Panc1 (cell line): ENCODE measurements around the gene PKD1. TPM values are rescaled to one million over a fixed set of nuclear protein-coding genes. Genes with fewer than 3 reads are reported as not detected.

ENCODE experiments used
- ATAC-seq: fragments of 200-7000 bp; cut with Tn5 transposase; 2 replicates; pipeline ENCODE4 v1.9.1; 2020; ENCODE audit warnings: mild to moderate bottlenecking, moderate library complexity
- BruUV-seq: library from RNA; stranded (reverse); fragments of 400-500 nt; replicated peaks from 2 replicates; lab custom pipeline; 2021; lab: Mats Ljungman, UMichigan
- CTCF ChIA-PET: fragments of 300-600 bp; sonication (Branson Sonifier 250); formaldehyde crosslinking; loops from one replicate; lab custom pipeline; 2022; ENCODE audit warnings: antibody characterized with exemption; lab: Charles Lee
- POLR2A ChIA-PET: fragments of 300-600 bp; sonication (Branson Sonifier 250); formaldehyde crosslinking; loops from one replicate; lab custom pipeline; 2022; ENCODE audit warnings: antibody characterized with exemption; lab: Charles Lee
- DNase-seq: peaks from one replicate; pipeline ENCODE4 v3.0.0-alpha.2; 2010; ENCODE audit warnings: low read depth, low spot score
- H3K27ac ChIP-seq: 2 replicates; pipeline ENCODE4 v1.5.1; 2011; ENCODE audit warnings: mild to moderate bottlenecking, low read length, inconsistent platforms
- H3K27me3 ChIP-seq: fragments of 200-500 bp; sonication (Bioruptor generic); 2 replicates; pipeline ENCODE4 v1.6.0; 2014; ENCODE audit warnings: low read length, inconsistent platforms; ENCODE audit not compliant: control insufficient read depth, insufficient read depth
- H3K36me3 ChIP-seq: fragments of 200-500 bp; sonication (Bioruptor generic); 2 replicates; pipeline ENCODE4 v1.5.1; 2014; ENCODE audit warnings: inconsistent platforms, mild to moderate bottlenecking, low read length, moderate library complexity; ENCODE audit not compliant: control insufficient read depth, insufficient read depth
- H3K4me1 ChIP-seq: 2 replicates; pipeline ENCODE4 v1.5.1; 2011; ENCODE audit warnings: inconsistent platforms, mild to moderate bottlenecking, low read length, moderate library complexity; ENCODE audit not compliant: control insufficient read depth, insufficient read depth
- H3K4me3 ChIP-seq, 2 experiments: 2 replicates each; pipeline ENCODE4 v1.5.1; 2011 to 2012; ENCODE audit warnings: low read depth in 2 of 2, low read length in 2 of 2, mild to moderate bottlenecking in 2 of 2, inconsistent platforms in 1 of 2, moderate library complexity in 1 of 2
- H3K9me3 ChIP-seq: fragments of 200-500 bp; sonication (Bioruptor generic); 2 replicates; pipeline ENCODE4 v1.5.1; 2014; ENCODE audit warnings: low read depth, mild to moderate bottlenecking, inconsistent platforms, low read length, moderate library complexity; ENCODE audit not compliant: control insufficient read depth, insufficient read depth
- POLR2AphosphoS5 ChIP-seq: IDR thresholded peaks from 2 replicates; pipeline ENCODE4 v1.6.1; 2012; ENCODE audit warnings: mild to moderate bottlenecking, low read depth, low read length, moderate library complexity
- SIN3A ChIP-seq: IDR thresholded peaks from 2 replicates; pipeline ENCODE4 v1.6.1; 2012; ENCODE audit warnings: low read depth, mild to moderate bottlenecking, low read length, moderate library complexity, borderline replicate concordance; ENCODE audit not compliant: insufficient read depth
- TCF7L2 ChIP-seq: IDR thresholded peaks from 2 replicates; pipeline ENCODE4 v1.6.1; 2011; ENCODE audit warnings: mild to moderate bottlenecking, low read depth, low read length, inconsistent platforms
- in situ Hi-C: cut with HindIII; loops from 2 replicates; pipeline ENCODE4 v1.10.0; 2016; ENCODE audit warnings: low sequenced_read_pairs, low pct_unique_long_range_greater_than_20kb
- intact Hi-C: fragments of 100-400 bp; cut with micrococcal nuclease; formaldehyde crosslinking; loops from one replicate; pipeline ENCODE4 v1.10.0; 2022; ENCODE audit not compliant: unreplicated experiment
- total RNA-seq: library from RNA; stranded (reverse); gene quantifications from one replicate; pipeline ENCODE4 v1.2.1, GENCODE V29; 2021; ENCODE audit not compliant: unreplicated experiment
- TF ChIP-seq, protein P1 (sequence below): fragments of 450-650 bp; IDR thresholded peaks from 2 replicates; pipeline ENCODE4 v1.5.1; 2017; ENCODE audit warnings: mild to moderate bottlenecking
- TF ChIP-seq, protein P2 (sequence below), 2 experiments: IDR thresholded peaks; 2 replicates each; pipeline ENCODE4 v1.6.1; 2011 to 2012; ENCODE audit warnings: low read depth in 2 of 2, control low read depth in 1 of 2, low read length in 1 of 2, mild to moderate bottlenecking in 1 of 2, moderate library complexity in 1 of 2; ENCODE audit not compliant: insufficient read depth in 1 of 2

The PKD1 gene
- total RNA-seq, 1 experiment from 2014 or later: 279 TPM

DNA sequence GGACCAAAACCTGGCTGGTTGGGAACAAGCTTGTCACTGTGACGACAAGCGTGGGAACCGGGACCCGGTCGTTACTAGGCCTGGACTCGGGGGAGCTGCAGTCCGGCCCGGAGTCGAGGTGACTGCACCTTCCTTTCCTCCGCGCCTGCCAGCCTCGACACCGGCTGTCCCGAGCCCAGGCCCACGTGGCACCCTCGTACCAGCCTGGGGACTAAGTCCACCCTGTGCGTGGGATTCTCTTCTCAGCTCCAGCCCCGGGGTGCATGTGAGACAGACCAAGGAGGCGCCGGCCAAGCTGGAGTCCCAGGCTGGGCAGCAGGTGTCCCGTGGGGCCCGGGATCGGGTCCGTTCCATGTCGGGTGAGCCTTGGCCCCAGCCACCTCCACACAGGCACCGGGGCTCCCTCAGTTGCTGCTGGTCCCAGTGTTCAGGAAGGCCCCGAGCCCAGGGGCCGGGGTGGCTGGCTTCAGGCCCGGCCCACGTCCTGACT, 56.3 kb downstream of the PKD1 start:
- Histone ChIP-seq H3K27me3 (no peaks in the 10 kb centered on the region), H3K9me3 (no peaks in the 10 kb centered on the region), H3K4me3 (no peak overlapping the region), H3K36me3 (no peaks in the 10 kb centered on the region), H3K4me1 (no peaks in the 10 kb centered on the region), H3K27ac (no peak overlapping the region)
- TF ChIP-seq POLR2AphosphoS5 (no peak), SIN3A (no peak), TCF7L2 (no peak)
- TF ChIP-seq, protein P1, sequence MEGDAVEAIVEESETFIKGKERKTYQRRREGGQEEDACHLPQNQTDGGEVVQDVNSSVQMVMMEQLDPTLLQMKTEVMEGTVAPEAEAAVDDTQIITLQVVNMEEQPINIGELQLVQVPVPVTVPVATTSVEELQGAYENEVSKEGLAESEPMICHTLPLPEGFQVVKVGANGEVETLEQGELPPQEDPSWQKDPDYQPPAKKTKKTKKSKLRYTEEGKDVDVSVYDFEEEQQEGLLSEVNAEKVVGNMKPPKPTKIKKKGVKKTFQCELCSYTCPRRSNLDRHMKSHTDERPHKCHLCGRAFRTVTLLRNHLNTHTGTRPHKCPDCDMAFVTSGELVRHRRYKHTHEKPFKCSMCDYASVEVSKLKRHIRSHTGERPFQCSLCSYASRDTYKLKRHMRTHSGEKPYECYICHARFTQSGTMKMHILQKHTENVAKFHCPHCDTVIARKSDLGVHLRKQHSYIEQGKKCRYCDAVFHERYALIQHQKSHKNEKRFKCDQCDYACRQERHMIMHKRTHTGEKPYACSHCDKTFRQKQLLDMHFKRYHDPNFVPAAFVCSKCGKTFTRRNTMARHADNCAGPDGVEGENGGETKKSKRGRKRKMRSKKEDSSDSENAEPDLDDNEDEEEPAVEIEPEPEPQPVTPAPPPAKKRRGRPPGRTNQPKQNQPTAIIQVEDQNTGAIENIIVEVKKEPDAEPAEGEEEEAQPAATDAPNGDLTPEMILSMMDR: no peak
- TF ChIP-seq, protein P2, sequence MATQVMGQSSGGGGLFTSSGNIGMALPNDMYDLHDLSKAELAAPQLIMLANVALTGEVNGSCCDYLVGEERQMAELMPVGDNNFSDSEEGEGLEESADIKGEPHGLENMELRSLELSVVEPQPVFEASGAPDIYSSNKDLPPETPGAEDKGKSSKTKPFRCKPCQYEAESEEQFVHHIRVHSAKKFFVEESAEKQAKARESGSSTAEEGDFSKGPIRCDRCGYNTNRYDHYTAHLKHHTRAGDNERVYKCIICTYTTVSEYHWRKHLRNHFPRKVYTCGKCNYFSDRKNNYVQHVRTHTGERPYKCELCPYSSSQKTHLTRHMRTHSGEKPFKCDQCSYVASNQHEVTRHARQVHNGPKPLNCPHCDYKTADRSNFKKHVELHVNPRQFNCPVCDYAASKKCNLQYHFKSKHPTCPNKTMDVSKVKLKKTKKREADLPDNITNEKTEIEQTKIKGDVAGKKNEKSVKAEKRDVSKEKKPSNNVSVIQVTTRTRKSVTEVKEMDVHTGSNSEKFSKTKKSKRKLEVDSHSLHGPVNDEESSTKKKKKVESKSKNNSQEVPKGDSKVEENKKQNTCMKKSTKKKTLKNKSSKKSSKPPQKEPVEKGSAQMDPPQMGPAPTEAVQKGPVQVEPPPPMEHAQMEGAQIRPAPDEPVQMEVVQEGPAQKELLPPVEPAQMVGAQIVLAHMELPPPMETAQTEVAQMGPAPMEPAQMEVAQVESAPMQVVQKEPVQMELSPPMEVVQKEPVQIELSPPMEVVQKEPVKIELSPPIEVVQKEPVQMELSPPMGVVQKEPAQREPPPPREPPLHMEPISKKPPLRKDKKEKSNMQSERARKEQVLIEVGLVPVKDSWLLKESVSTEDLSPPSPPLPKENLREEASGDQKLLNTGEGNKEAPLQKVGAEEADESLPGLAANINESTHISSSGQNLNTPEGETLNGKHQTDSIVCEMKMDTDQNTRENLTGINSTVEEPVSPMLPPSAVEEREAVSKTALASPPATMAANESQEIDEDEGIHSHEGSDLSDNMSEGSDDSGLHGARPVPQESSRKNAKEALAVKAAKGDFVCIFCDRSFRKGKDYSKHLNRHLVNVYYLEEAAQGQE (IDR thresholded peaks at IDR 0.05; ENCODE audit: insufficient read depth in 1 of 2, low read depth in 2 of 2, low read length in 1 of 2): no peak
- intact Hi-C loops: no loop called here
- in situ Hi-C loops: no loop called here
- DNase-seq (no peak), ATAC-seq (no peak)
- CTCF ChIA-PET: interaction anchor here (0.7 kb wide), 1 partner anchor 27 kb away, joined by 13 read pairs; no protein-coding TSS in a partner anchor
- POLR2A ChIA-PET: no interaction called here
- BruUV-seq: no TSS peak

DNA sequence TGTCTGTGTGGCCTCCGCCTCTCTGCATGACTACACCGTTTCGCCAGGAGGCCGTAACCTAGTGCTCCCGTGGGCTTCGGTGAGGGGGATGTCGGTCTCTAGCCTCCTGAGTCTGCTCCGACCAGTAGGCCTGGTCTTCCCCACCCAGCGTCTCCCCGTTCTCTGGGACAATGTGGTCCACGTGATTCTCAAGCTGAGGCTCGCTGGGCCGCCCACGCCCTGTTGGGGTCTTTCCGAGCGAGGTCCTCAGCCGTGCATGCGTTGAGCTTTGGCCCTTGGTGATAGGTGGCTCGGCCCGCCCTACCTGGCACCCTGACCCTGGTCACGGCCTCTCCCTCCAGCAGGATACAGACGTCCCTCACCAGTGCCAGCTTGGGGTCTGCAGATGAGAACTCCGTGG, 57.0 kb downstream of the PKD1 start:
- in situ Hi-C loops (no loop called here), intact Hi-C loops (no loop called here)
- Histone ChIP-seq H3K4me1 (no peaks in the 10 kb centered on the region), H3K36me3 (no peaks in the 10 kb centered on the region), H3K9me3 (no peaks in the 10 kb centered on the region), H3K27ac (no peak overlapping the region), H3K4me3 (no peak overlapping the region), H3K27me3 (no peaks in the 10 kb centered on the region)
- ChIA-PET POLR2A (no interaction called here), CTCF (no interaction called here)
- BruUV-seq: no TSS peak
- TF ChIP-seq, protein P2 (IDR thresholded peaks at IDR 0.05; ENCODE audit: insufficient read depth in 1 of 2, low read depth in 2 of 2, low read length in 1 of 2): no peak
- DNase-seq: no peak
- no peak for ATAC-seq
